Keratinocyte (primary cell): ENCODE results near the gene COPG2.

Experiments used
- EZH2 ChIP-seq: IDR thresholded peaks from one replicate; pipeline ENCODE4 v1.6.1; 2012; ENCODE audit warnings: inconsistent platforms, mild to moderate bottlenecking, low read length, moderate library complexity
- TF ChIP-seq, protein P1 (sequence below), 3 experiments: IDR thresholded peaks in 1 of 3; conservative IDR thresholded peaks in 1 of 3; optimal IDR thresholded peaks in 1 of 3; 2 replicates in 2 of 3; 3 replicates in 1 of 3; pipeline versions ENCODE3 to v1.5.1; 2011; ENCODE audit warnings: low read length in 3 of 3, mild to moderate bottlenecking in 3 of 3, moderate library complexity in 2 of 3, control low read depth in 1 of 3, inconsistent platforms in 1 of 3; ENCODE audit not compliant: insufficient read depth in 2 of 3; ENCODE audit errors: extremely low read depth in 1 of 3

DNA sequence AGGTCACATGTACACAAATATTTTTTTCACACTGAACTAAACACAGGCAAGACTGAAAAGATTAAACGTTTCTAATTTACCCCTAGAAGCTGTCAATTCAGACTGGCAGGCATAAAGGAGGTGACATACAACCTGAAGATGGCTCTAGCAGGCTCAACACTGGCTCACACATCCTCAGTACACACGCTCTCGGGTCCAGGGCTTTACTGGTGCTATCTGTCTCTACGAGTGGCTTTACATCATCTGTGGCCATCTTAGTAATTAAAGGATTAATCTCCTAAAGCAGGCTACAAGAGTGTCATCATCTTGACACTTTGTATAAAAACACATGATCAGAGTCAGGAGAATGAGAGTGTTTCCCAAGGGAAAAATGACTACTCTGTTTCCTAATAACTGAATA lies 57.3 kb downstream of the COPG2 start:
- TF ChIP-seq, protein P1, sequence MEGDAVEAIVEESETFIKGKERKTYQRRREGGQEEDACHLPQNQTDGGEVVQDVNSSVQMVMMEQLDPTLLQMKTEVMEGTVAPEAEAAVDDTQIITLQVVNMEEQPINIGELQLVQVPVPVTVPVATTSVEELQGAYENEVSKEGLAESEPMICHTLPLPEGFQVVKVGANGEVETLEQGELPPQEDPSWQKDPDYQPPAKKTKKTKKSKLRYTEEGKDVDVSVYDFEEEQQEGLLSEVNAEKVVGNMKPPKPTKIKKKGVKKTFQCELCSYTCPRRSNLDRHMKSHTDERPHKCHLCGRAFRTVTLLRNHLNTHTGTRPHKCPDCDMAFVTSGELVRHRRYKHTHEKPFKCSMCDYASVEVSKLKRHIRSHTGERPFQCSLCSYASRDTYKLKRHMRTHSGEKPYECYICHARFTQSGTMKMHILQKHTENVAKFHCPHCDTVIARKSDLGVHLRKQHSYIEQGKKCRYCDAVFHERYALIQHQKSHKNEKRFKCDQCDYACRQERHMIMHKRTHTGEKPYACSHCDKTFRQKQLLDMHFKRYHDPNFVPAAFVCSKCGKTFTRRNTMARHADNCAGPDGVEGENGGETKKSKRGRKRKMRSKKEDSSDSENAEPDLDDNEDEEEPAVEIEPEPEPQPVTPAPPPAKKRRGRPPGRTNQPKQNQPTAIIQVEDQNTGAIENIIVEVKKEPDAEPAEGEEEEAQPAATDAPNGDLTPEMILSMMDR (optimal IDR thresholded peaks at IDR 0.05 in 1 of 3, IDR thresholded peaks at IDR 0.05 in 1 of 3, conservative IDR thresholded peaks at IDR 0.05 in 1 of 3; ENCODE audit: extremely low read depth in 1 of 3, insufficient read depth in 2 of 3, low read length in 3 of 3): no peak
- TF ChIP-seq EZH2: no peak
